WTC11 (cell line): ENCODE data around the gene SERPINA4.

ENCODE experiments used
- AFF4 ChIP-seq: sonication (generic); formaldehyde crosslinking; IDR thresholded peaks from 2 replicates; pipeline ENCODE4 v1.8.1; 2023; ENCODE audit warnings: mild to moderate bottlenecking, missing genetic modification reagents, borderline replicate concordance
- CREB1 ChIP-seq: sonication (generic); formaldehyde crosslinking; IDR thresholded peaks from 2 replicates; pipeline ENCODE4 v1.8.0; 2023; ENCODE audit warnings: mild to moderate bottlenecking, missing genetic modification reagents
- GABPB1 ChIP-seq: sonication (generic); formaldehyde crosslinking; IDR thresholded peaks from 2 replicates; pipeline ENCODE4 v1.8.1; 2023; ENCODE audit warnings: mild to moderate bottlenecking, missing genetic modification reagents
- GRHL2 ChIP-seq: fragments of 250-450 bp; sonication (Bioruptor Pico); IDR thresholded peaks from 2 replicates; pipeline ENCODE4 v1.8.0; 2022; ENCODE audit warnings: mild to moderate bottlenecking, moderate library complexity; ENCODE audit not compliant: insufficient replicate concordance, severe bottlenecking
- MYBL2 ChIP-seq: sonication (generic); formaldehyde crosslinking; IDR thresholded peaks from 2 replicates; pipeline ENCODE4 v1.8.1; 2023; ENCODE audit warnings: mild to moderate bottlenecking, moderate library complexity, missing genetic modification reagents
- NFYB ChIP-seq: sonication (generic); formaldehyde crosslinking; conservative IDR thresholded peaks from 2 replicates; pipeline ENCODE4 v1.8.0; 2022; ENCODE audit warnings: low read depth, missing genetic modification reagents
- NR1H2 ChIP-seq: sonication (generic); formaldehyde crosslinking; IDR thresholded peaks from 2 replicates; pipeline ENCODE4 v1.9.0; 2021; ENCODE audit warnings: mild to moderate bottlenecking, moderate library complexity, missing genetic modification reagents
- SP1 ChIP-seq: sonication (generic); formaldehyde crosslinking; conservative IDR thresholded peaks from 2 replicates; pipeline ENCODE4 v1.8.1; 2022; ENCODE audit warnings: missing genetic modification reagents
- TP53 ChIP-seq: sonication (generic); formaldehyde crosslinking; IDR thresholded peaks from 2 replicates; pipeline ENCODE4 v1.8.1; 2023; ENCODE audit warnings: mild to moderate bottlenecking, missing genetic modification reagents
- USF1 ChIP-seq: sonication (generic); formaldehyde crosslinking; IDR thresholded peaks from 2 replicates; pipeline ENCODE4 v1.8.0; 2022; ENCODE audit warnings: mild to moderate bottlenecking, missing genetic modification reagents
- ZNF423 ChIP-seq: fragments of 250-450 bp; sonication (Bioruptor Pico); IDR thresholded peaks from 2 replicates; pipeline ENCODE4 v2.1.2; 2022; ENCODE audit warnings: mild to moderate bottlenecking, moderate library complexity
- TF ChIP-seq, protein P1 (sequence below): fragments of 200-600 bp; IDR thresholded peaks from 2 replicates; pipeline ENCODE4 v1.8.0; 2022; ENCODE audit warnings: antibody characterized with exemption
- TF ChIP-seq, protein P2 (sequence below): sonication (generic); formaldehyde crosslinking; IDR thresholded peaks from 2 replicates; pipeline ENCODE4 v1.8.1; 2022; ENCODE audit warnings: mild to moderate bottlenecking, moderate library complexity, missing genetic modification reagents

GRCh38 chr14:94617988-94618822, 57.0 kb downstream of the SERPINA4 start:
- TF ChIP-seq, protein P1, sequence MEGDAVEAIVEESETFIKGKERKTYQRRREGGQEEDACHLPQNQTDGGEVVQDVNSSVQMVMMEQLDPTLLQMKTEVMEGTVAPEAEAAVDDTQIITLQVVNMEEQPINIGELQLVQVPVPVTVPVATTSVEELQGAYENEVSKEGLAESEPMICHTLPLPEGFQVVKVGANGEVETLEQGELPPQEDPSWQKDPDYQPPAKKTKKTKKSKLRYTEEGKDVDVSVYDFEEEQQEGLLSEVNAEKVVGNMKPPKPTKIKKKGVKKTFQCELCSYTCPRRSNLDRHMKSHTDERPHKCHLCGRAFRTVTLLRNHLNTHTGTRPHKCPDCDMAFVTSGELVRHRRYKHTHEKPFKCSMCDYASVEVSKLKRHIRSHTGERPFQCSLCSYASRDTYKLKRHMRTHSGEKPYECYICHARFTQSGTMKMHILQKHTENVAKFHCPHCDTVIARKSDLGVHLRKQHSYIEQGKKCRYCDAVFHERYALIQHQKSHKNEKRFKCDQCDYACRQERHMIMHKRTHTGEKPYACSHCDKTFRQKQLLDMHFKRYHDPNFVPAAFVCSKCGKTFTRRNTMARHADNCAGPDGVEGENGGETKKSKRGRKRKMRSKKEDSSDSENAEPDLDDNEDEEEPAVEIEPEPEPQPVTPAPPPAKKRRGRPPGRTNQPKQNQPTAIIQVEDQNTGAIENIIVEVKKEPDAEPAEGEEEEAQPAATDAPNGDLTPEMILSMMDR: no peak
- TF ChIP-seq CREB1 (CRISPR knock-in tag) (no peak), SP1 (CRISPR knock-in tag) (no peak), GRHL2 (no peak), NR1H2 (CRISPR knock-in tag) (no peak), MYBL2 (CRISPR knock-in tag) (no peak), ZNF423 (no peak), USF1 (CRISPR knock-in tag) (no peak), NFYB (CRISPR knock-in tag) (no peak), TP53 (no peak), GABPB1 (CRISPR knock-in tag) (no peak), AFF4 (no peak)
- TF ChIP-seq, protein P2, sequence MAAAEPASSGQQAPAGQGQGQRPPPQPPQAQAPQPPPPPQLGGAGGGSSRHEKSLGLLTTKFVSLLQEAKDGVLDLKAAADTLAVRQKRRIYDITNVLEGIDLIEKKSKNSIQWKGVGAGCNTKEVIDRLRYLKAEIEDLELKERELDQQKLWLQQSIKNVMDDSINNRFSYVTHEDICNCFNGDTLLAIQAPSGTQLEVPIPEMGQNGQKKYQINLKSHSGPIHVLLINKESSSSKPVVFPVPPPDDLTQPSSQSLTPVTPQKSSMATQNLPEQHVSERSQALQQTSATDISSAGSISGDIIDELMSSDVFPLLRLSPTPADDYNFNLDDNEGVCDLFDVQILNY (CRISPR knock-in tag): no peak
